Measurements from ENCODE around the gene PARN.

Gene PARN

DNA sequence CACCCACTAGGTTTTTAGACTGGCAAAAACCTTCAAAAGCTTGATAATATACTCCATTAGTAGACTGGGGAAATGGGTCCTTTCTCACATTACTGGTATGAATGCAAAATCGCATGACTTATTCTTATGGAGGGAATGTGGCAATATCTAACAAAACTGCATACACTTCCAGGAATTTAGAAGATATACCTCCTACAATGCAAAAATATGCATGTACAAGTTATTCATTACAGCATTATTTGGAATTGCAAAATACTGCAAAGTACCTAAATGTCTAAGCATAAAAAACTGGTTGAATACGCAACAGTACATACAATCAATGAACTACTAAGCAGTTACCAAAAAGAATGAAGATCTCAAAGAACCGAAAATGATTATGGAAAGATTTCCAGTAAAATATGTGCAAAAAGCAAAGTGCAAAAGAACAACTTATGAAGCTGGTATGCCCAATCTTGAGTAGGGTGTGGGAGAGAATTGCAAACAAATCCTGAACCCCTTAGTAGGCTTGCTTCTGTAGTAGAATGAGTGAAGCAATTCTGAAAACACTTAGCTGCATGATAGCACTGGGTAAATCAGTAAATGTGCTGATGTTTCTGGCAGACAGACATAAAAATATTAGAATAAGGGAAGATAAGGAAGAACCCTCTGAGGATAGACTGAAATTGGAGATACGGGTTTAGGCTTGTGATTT, 180.1 kb downstream of the PARN start:
- no peaks in the 10 kb centered on the region for H3K4me1 ChIP-seq (ENCODE audit: control insufficient read depth, low read length)
- H3K9me2 ChIP-seq (replicated peaks; ENCODE audit: control insufficient read depth, low read length), result no peaks in the 10 kb centered on the region
- no peaks in the 10 kb centered on the region for H3K27me3 ChIP-seq (ENCODE audit: control insufficient read depth, low read length)
- peaks cover 7% of the 10 kb centered on the region; the same call in 1 of the 2 replicates for H4K20me1 ChIP-seq (ENCODE audit: control insufficient read depth, insufficient read depth, low read depth, low read length)
- H3K9me3 ChIP-seq (ENCODE audit: control insufficient read depth, insufficient read depth, low read length), result no peaks in the 10 kb centered on the region
- no peak overlapping the region for H3K27ac ChIP-seq (ENCODE audit: low read depth, low read length)
- no peak for TF ChIP-seq EZH2phosphoT487 (IDR thresholded peaks at IDR 0.05; ENCODE audit: borderline replicate concordance, low read length)
- TF ChIP-seq, protein P1, sequence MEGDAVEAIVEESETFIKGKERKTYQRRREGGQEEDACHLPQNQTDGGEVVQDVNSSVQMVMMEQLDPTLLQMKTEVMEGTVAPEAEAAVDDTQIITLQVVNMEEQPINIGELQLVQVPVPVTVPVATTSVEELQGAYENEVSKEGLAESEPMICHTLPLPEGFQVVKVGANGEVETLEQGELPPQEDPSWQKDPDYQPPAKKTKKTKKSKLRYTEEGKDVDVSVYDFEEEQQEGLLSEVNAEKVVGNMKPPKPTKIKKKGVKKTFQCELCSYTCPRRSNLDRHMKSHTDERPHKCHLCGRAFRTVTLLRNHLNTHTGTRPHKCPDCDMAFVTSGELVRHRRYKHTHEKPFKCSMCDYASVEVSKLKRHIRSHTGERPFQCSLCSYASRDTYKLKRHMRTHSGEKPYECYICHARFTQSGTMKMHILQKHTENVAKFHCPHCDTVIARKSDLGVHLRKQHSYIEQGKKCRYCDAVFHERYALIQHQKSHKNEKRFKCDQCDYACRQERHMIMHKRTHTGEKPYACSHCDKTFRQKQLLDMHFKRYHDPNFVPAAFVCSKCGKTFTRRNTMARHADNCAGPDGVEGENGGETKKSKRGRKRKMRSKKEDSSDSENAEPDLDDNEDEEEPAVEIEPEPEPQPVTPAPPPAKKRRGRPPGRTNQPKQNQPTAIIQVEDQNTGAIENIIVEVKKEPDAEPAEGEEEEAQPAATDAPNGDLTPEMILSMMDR (IDR thresholded peaks at IDR 0.05; ENCODE audit: low read depth, low read length, poor library complexity, severe bottlenecking), result no peak
- H3K79me2 ChIP-seq (ENCODE audit: control insufficient read depth, low read length), result 0 out of 2 replicates have a peak, but pooled peaks cover 7% of the 10 kb centered on the region
- peaks cover 8% of the 10 kb centered on the region for H3F3A ChIP-seq (ENCODE audit: control insufficient read depth, insufficient read depth)
- H3K4me3 ChIP-seq (ENCODE audit: low read length), result no peak overlapping the region
- peaks cover 27% of the 10 kb centered on the region for H3K36me3 ChIP-seq (ENCODE audit: control insufficient read depth, low read length)
- H3K4me2 ChIP-seq (ENCODE audit: low read length), result no peak overlapping the region

GRCh38 chr16:14449334-14449733, 180.7 kb downstream of the PARN start:
- Histone ChIP-seq H3K4me1 (ENCODE audit: control insufficient read depth, low read length) (no peaks in the 10 kb centered on the region), H4K20me1 (ENCODE audit: control insufficient read depth, insufficient read depth, low read depth, low read length) (peaks cover 7% of the 10 kb centered on the region; the same call in 1 of the 2 replicates), H3K79me2 (ENCODE audit: control insufficient read depth, low read length) (0 out of 2 replicates have a peak, but pooled peaks cover 7% of the 10 kb centered on the region), H3K9me3 (ENCODE audit: control insufficient read depth, insufficient read depth, low read length) (no peaks in the 10 kb centered on the region), H3K36me3 (ENCODE audit: control insufficient read depth, low read length) (peaks cover 24% of the 10 kb centered on the region), H3K9me2 (replicated peaks; ENCODE audit: control insufficient read depth, low read length) (no peaks in the 10 kb centered on the region), H3K27me3 (ENCODE audit: control insufficient read depth, low read length) (no peaks in the 10 kb centered on the region), H3F3A (ENCODE audit: control insufficient read depth, insufficient read depth) (peaks cover 8% of the 10 kb centered on the region), H3K27ac (ENCODE audit: low read depth, low read length) (no peak overlapping the region), H3K4me2 (ENCODE audit: low read length) (no peak overlapping the region), H3K4me3 (ENCODE audit: low read length) (no peak overlapping the region)
- TF ChIP-seq EZH2phosphoT487 (IDR thresholded peaks at IDR 0.05; ENCODE audit: borderline replicate concordance, low read length), result no peak
- TF ChIP-seq, protein P1 (IDR thresholded peaks at IDR 0.05; ENCODE audit: low read depth, low read length, poor library complexity, severe bottlenecking), result no peak

DNA sequence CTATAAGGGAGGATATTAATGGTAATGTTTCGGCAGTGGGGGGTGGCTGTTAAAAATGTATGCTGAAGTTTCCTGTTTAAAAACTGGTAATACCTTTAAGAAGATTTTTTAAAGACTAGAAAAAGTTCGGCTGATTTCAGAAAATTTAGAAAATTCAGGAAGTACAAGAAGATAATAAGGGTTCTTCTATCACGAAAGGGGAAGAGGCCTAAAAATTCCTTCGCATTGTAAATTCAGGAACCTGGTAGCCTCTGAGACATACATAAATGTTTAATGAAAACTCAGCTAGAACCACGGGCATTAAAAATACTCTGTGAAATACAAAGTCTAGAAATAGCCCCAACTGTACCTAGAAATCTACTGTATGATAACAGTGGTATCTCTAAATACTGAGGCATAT, 181.2 kb downstream of the PARN start:
- no peak overlapping the region for H3K4me3 ChIP-seq (ENCODE audit: low read length)
- H3K4me1 ChIP-seq (ENCODE audit: control insufficient read depth, low read length), result no peaks in the 10 kb centered on the region
- H3K4me2 ChIP-seq (ENCODE audit: low read length), result no peak overlapping the region
- no peaks in the 10 kb centered on the region for H3K27me3 ChIP-seq (ENCODE audit: control insufficient read depth, low read length)
- TF ChIP-seq, protein P1 (IDR thresholded peaks at IDR 0.05; ENCODE audit: low read depth, low read length, poor library complexity, severe bottlenecking), result no peak
- TF ChIP-seq EZH2phosphoT487 (IDR thresholded peaks at IDR 0.05; ENCODE audit: borderline replicate concordance, low read length), result no peak
- no peaks in the 10 kb centered on the region for H3K9me2 ChIP-seq (replicated peaks; ENCODE audit: control insufficient read depth, low read length)
- peaks cover 8% of the 10 kb centered on the region for H3F3A ChIP-seq (ENCODE audit: control insufficient read depth, insufficient read depth)
- peaks cover 7% of the 10 kb centered on the region; the same call in 1 of the 2 replicates for H4K20me1 ChIP-seq (ENCODE audit: control insufficient read depth, insufficient read depth, low read depth, low read length)
- H3K9me3 ChIP-seq (ENCODE audit: control insufficient read depth, insufficient read depth, low read length), result no peaks in the 10 kb centered on the region
- H3K27ac ChIP-seq (ENCODE audit: low read depth, low read length), result no peak overlapping the region
- peaks cover 22% of the 10 kb centered on the region for H3K36me3 ChIP-seq (ENCODE audit: control insufficient read depth, low read length)
- H3K79me2 ChIP-seq (ENCODE audit: control insufficient read depth, low read length), result 0 out of 2 replicates have a peak, but pooled peaks cover 7% of the 10 kb centered on the region

Data from DOHH2 (cell line).